ENCODE measurements around the gene DMD.

DMD gene

GRCh38 chrX:31563792-31564191 is 1647.6 kb downstream of the DMD start:
- no peak for DNase-seq

GRCh38 chrX:31555506-31555905 is 1655.8 kb downstream of the DMD start:
- no peak for DNase-seq

- no peak for DNase-seq
Observed at GRCh38 chrX:31551913-31552312, 1659.4 kb downstream of the DMD start.

- DNase-seq, result no peak
Observed at GRCh38 chrX:31550158-31550557, 1661.2 kb downstream of the DMD start.

GRCh38 chrX:31547816-31548215 is 1663.5 kb downstream of the DMD start:
- no peak for DNase-seq

- DNase-seq, result no peak
Observed at GRCh38 chrX:31547416-31547815, 1663.9 kb downstream of the DMD start.

- DNase-seq, result no peak
Observed at GRCh38 chrX:31546126-31546525, 1665.2 kb downstream of the DMD start.

GRCh38 chrX:31545726-31546125 is 1665.6 kb downstream of the DMD start:
- no peak for DNase-seq

GRCh38 chrX:31545191-31545590 is 1666.2 kb downstream of the DMD start:
- DNase-seq, result no peak

- no peak for DNase-seq
Observed at GRCh38 chrX:31543634-31544033, 1667.7 kb downstream of the DMD start.

- no peak for DNase-seq
Observed at GRCh38 chrX:31542566-31542965, 1668.8 kb downstream of the DMD start.

GRCh38 chrX:31540313-31540712 is 1671.0 kb downstream of the DMD start:
- no peak for DNase-seq

- DNase-seq, result no peak
Observed at GRCh38 chrX:31527455-31528126, 1683.8 kb downstream of the DMD start.

- DNase-seq, result no peak
Observed at GRCh38 chrX:31523884-31524536, 1687.3 kb downstream of the DMD start.

- DNase-seq, result no peak
Observed at GRCh38 chrX:31522760-31523159, 1688.6 kb downstream of the DMD start.

GRCh38 chrX:31521941-31522340 is 1689.4 kb downstream of the DMD start:
- DNase-seq, result no peak

GRCh38 chrX:31516527-31516926 is 1694.8 kb downstream of the DMD start:
- no peak for DNase-seq

- no peak for DNase-seq
Observed at GRCh38 chrX:31508338-31508737, 1703.0 kb downstream of the DMD start.

- DNase-seq, result no peak
Observed at GRCh38 chrX:31506928-31507327, 1704.4 kb downstream of the DMD start.

- DNase-seq, result no peak
Observed at GRCh38 chrX:31506360-31506759, 1705.0 kb downstream of the DMD start.

GRCh38 chrX:31500921-31501320 is 1710.4 kb downstream of the DMD start:
- DNase-seq, result no peak

- DNase-seq, result no peak
Observed at GRCh38 chrX:31499109-31499508, 1712.2 kb downstream of the DMD start.

GRCh38 chrX:31497086-31497485 is 1714.3 kb downstream of the DMD start:
- no peak for DNase-seq

- no peak for DNase-seq
Observed at GRCh38 chrX:31487951-31488350, 1723.4 kb downstream of the DMD start.

GRCh38 chrX:31483336-31483735 is 1728.0 kb downstream of the DMD start:
- DNase-seq, result no peak

Data from CD4-positive, alpha-beta T cell treated with Interleukin-10 for 1 hour (primary cell).